HCEC 1CT (cell line): ENCODE measurements around the gene PCP4L1.
"Not testable (repeated sequence)": the region's sequence is repeated elsewhere in the genome, so short reads cannot be mapped to it uniquely, and the experiment has no call there.

Source experiments
- DNase-seq: peaks from one replicate; pipeline ENCODE4 v3.0.0-alpha.2; 2017

The PCP4L1 gene

DNA sequence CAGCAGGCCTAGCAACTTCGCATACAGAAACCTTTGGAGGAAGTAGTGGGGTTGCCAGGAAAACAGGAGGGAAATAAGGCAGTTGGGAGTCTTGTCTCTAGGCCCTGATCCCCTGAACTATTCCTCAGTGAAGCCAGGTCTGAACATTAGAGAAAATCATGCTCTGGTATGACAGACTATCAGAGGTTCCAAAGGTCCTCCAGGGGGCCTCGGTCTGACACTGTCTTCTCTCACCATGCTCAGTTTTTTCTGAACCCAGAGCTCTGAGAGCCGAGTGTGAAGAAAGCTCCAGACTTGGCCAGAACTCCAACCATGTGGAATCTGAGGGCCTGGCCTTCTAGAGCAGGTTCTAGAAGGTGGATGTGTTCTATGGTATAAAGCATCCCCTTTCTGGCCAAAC is 28.6 kb upstream of the PCP4L1 start:
- no peak for DNase-seq

DNA sequence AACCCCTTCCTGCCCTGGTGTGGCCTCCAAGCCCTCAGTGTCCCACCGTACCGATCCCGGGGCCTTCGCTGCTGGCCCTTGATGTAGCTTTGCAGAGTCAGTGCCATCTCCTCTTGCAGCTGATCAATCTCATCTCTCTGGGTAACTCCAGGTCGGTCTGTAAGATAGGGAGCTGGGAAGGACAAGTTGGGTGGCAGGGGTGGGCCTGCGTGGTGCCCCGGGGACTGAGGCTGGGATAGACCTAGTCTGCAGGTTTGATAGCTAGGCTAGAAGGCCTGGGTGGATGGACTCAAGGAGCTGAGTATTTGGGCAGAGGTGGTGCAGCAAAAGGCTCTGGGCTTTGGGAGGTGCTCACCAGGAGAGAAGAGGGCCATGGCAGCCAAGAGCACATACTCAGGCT is 27.8 kb upstream of the PCP4L1 start:
- no peak for DNase-seq

DNA sequence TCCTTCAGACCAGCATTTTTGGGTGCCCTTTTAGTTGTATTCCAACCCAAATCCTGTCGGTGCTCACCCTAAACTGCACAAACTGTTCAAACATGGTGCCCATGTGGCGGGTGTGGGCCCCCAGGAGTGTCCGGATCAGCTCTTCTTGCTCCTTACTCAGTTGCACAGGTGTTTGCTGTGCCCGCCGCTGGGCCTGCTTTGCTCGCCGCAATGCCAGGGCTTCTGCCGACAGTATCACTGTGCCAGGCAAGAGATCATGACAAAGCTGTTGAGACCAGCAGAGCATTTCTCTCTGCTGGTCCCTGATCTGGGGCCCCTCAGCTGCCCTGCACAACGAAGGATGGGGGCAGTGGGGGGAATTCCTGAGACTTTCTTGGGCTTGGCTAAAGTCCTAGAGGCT is 25.4 kb upstream of the PCP4L1 start:
- no peak for DNase-seq

DNA sequence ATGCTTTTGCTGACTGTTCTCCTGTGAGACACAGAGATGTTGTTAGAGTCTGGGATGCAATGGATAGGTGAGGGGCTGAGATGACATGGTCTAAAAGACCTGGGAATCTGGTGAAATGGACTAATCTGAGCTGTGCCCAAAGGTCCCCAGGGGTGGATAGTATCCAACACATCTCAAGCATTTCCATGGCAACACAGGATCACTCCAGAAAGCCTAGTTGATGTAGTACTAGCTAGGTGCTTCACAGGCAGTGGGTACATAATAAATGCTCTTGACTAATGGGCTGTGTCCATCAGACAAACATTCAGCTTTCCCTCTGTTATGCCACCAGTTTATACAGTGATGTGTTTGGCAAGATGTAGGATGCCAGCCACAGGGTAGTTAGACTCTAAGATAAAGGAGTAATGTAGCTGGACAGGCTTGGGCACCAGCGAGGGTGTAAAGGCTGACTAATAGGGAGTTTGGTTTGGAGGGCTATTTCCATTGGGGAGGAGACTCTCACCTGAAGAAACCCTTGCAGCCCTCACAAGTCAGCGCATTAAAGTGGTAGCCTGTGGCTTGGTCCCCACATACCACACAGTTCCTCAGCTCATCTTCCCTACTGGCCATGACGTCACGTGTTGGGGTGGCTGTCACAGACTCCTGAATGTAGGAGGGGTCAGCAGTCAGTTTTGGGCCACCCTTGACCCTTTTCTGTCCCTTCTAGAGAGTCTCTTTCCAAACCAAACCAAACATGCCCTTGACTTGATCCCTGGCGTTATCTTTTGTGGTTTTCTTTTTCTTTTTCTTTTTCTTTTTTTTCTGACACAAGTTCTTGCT is 22.4 kb upstream of the PCP4L1 start:
- DNase-seq, result no peak

DNA sequence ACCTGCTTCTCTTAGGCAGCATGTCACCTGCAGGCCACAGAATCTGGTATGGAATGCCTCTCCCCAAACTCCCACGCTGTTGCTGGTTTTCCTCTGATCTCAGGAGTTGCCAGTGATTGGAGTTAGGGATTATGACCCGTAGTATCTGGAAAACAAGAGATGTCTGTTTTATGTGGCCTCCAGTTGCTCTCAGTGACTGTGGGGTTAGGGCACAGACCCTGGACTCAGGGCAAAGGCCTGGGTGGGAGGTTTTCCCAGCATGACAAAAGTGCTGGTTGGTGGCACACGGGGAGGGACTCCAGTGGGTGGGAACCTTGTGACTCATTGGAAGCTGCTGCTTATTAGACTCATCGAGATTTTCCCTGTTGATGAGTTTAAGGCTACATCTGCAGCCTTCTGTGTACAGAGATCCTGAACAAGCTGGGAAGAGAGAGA is 20.5 kb upstream of the PCP4L1 start, which contains the start of gene NR1I3:
Gene NR1I3, minus strand, starts transcription at position 165 of the 435 bp plus-strand sequence. CDS start 1,638 bp downstream, outside the sequence.
- DNase-seq, result no peak

DNA sequence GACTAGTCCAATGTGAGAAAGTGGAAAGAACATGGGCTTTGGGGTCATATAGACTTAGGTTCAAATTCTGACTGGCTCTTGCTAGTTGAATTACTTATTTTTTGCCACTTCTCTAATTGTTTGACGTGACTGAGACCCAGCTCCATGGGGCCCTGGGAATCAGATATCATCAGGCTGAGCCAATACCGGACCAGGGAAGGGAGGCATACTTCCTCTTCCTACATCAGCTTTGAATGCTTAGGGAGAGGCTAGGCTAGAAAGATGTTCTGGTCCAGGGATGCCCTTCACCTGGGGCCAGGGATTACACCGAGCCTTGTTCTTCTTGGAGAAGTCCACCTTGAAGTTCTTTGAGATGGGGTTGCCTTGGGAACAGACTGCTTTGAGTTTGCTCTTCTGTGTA is 16.9 kb upstream of the PCP4L1 start:
- no peak for DNase-seq

DNA sequence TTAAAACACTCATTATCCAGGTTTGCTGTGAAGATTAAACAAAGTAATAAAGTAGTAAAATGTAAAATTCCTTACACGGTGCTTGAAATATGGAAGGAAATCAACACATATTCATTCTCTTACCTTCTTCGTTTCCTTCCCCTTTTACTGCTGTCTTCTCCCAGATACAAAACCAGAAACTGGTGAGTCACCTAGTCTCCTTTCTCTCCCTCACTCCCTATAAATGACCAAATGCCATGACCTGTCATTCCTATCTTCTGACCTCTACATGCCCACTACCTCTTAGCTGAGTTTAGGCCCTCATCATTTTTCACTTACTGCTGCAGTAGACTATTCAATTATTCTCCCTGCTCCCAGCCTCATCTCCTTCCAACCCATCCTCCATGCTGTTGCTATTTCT is 16.2 kb upstream of the PCP4L1 start:
- no peak for DNase-seq

DNA sequence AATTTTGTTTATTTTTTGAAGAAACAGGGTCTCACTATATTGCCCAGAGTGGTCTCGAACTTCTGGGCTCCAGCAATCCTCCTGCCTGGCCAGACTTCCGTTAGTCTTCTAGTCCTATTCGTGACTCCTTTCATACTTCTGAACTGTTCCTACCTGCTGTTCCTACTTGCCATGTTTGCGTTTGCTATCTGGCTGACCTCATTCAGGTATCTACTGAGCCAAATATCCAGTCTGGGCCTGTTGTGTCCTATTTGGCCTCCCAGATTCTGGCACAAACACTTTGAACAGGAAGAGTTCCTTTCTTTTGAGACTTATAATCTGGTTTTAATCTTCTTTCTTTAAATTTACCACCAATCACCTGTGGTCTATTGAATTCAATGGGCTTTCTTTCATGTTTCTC is 13.7 kb upstream of the PCP4L1 start:
- DNase-seq, result no peak

DNA sequence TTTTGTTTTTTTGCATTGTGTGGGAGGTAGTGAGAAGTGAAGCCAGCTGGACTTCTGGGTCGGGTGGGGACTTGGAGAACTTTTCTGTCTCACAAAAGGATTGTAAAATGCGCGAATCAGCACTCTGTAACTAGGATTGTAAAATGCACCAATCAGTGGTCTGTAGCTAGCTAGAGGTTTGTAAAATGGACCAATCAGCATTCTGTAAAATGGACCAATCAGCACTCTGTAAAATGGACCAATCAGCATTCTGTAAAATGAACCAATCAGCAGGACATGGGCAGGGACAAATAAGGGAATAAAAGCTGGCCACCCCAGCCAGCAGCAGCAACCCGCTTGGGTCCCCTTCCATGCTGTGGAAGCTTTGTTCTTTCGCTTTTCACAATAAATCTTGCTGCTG is 8.4 kb upstream of the PCP4L1 start:
- not testable (repeated sequence) for DNase-seq

DNA sequence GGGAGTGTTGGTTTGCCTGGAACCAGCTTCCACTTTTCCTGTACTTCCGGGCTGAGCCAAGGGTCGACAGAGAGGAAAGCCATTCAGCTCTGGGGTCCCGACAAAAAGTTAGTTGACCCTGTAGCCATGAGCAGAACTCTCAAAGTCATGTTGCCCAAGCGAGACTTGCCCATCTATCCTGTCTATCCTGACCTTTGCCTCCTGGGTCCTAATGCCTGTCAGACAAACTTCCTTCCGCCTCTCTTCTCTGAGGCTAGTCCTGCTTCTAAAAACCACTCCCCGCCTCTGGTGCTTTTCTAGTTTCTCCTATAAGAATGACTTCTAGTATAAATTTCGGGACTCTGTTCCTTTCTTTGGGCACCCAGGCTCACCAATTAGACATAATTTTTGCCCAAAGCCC is 7.7 kb upstream of the PCP4L1 start:
- DNase-seq, result no peak

DNA sequence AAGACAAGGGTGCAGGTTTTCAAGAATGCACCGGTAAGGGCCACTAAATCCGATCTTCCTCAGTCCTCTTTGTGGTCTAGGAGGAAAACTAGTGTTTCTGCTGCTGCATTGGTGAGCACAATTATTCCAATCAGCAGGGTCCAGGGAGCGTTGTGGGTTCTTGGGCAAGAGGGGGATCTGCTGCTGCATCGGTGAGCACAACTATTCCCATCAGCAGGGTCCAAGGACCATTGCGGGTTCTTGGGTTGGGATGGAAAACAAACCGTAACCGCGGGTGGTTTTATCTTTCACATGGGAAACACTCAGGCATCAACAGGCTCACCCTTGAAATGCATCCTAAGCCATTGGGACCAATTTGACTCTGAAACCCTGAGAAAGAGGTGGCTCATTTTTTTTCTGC is 7.0 kb upstream of the PCP4L1 start:
- no peak for DNase-seq

DNA sequence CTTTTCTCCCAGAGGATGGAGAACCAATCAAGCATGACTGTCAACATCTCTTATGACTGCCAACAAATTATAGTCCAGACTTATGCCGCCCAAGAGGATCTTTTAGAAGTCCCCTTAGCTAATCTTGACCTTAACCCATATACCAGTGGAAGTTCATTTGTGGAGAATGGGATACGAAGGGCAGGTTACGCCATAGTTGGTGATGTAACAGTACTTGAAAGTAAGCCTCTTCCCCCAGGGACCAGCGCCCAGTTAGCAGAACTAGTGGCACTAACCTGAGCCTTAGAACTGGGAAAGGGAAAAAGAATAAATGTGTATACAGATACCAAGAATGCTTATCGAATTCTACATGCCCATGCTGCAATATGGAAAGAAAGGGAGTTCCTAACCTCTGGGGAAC is 3.2 kb upstream of the PCP4L1 start:
- not testable (repeated sequence) for DNase-seq

DNA sequence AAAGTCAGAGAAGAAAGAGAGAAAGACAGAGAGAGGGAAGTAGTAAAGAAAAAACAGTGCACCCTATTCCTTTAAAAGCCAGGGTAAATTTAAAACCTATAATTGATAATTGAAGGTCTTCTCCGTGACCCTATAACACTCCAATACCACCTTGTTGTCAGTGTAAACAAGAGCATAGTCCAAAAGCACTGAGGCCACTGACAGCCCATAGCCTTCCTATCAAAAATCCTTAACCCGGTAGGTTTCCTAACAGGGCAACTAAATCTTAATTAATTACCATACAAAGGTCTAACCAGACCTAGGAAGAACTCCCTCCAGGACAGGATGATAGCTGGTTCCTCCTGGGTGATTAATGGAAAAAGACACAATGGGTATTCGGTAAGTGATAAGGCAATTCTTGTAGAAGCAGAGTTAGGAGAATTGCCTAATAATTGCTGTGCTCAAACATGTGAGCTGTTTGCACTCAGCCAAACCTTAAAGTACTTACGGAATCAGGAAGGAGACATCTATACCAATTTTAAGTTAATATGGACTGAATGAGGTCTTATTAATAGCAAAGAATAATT is 2.5 kb upstream of the PCP4L1 start:
- DNase-seq, result not testable (repeated sequence)

DNA sequence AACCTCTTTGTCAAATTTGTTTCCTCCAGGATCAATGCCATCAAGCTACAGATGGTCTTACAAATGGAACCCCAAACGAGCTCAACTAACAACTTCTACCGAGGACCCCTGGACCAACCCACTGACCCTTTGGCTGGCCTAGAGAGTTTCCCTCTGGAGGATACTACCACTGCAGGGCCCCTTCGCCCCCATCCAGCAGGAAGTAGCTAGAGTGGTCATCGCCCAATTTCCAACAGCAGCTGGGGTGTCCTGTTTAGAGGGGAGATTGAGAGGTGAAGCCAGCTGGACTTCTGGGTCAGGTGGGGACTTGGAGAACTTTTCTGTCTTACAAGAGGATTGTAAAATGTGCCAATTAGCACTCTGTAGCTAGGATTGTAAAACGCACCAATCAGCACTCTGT is 1.4 kb upstream of the PCP4L1 start:
- DNase-seq, result not testable (repeated sequence)

DNA sequence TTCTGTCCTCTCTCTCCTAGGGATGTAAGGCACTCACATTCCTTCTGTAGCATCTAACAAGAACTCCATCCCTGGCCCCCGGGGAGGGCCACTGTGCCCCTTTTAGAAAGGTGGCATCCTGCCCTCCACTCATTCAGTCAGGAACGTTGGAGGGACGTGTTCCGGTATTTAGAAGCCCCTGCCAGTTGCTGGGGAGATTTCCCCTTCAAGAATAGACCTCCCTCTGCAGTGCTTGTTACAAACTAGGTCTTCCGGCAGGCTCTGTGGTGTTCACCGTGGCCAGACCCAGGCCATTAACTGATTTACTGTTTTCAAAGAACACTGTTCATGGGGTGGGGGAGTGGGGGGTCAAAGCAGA is 779 bp downstream of the PCP4L1 start:
- no peak for DNase-seq

DNA sequence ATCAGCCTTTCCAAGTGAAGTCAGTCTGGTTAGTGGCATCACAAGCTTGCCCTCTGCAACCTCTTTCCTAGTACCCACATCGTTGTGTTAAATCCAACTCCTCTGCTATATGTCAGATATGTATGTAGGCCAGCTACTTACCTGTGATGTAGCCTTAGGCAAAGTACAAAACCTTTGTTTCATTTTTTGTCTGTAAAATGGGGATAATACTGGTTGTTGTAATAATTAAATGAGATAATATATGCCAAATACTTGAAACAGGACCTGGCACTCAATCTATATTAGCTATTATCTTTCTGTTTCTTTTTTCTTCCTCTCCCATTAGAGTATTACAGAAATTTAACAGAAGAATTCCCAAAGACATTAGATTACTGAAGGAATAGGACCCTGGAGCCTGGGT is 1.2 kb downstream of the PCP4L1 start:
- DNase-seq, result no peak

DNA sequence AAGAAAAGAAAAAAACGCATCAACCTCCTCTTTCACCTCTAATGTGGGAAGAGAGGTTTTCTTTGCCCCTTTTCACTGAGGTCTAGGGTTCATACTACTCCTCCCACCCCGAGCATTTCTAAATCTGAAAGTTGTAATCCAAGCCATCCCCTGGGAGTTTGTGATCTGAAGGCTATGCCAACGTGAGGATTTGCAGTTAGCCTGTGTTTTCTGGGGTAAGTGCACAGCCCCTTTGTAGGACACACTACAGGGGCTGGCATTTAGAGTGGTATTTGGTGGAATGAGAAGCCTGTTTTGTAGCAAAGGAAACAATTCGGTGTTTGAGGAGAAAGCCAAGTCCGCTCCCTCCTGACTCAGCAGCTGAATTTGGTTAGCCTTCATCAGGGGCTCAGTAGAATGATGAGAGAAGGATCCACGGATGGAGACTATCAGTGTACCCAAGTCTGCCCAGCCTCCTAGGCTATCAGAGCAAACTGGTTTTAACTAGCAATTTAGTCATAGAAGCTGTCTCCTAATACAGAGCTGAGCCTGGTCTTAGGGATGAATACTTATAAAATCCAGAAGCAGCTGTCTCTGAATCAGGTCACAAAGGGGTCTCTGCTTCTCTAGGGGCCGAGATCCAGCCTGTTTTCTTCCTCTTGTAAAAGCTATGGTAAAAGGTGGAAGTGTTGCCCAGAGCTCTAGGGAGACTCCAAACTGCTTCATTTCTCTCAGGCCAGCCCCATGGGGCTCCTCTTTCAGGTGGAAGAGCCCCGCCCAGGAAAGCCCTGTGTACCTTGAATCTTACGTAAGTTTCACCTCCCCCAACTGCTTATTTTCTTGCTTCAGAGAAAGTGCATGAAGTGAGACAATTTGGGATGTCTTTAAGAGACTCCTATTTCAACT is 2.1 kb downstream of the PCP4L1 start:
- no peak for DNase-seq

DNA sequence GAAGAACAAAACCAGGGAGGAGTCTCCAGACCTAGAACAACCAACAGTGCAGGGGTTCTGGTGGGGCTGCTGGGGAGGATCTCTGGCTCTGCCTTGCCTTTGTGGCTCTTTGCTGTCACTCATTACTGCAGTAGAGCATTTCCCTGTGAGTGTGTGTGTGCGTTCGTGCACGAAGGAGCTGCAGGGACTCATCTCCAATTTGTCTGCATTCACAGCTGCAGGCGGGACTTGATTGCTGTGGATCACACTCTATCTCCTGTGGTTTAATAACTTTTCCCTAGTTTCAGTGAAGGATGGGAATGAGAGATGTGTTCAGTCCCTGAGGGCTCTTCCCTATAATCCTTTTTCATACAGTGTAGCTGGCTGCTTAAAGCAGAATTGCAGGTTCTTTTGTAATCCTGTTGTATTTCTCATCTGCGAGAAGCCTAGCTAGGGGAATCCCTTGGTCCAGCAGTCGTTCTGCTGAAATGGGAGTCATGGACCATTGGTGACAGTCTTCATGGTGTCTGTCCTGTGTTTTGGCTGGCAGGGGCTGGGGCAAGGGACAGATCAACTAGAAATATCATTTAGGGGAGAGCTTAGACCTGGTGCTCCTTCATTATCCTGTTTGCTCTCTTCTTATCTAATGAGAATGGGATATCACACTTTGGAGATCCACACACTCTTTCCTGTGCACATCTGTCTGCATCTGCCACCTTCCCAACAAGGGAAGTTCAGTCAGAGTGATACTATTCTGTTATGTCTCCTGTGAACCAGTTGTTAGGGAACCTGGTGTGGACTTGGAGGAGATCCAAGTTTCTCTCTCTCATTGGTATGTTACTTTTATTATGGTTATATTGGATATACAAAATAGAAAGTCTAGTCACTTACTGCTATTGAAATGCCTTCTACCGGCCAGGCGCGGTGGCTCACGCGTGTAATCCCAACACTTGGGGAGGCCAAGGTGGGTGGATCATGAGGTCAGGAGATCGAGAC is 3.0 kb downstream of the PCP4L1 start:
- DNase-seq, result no peak

DNA sequence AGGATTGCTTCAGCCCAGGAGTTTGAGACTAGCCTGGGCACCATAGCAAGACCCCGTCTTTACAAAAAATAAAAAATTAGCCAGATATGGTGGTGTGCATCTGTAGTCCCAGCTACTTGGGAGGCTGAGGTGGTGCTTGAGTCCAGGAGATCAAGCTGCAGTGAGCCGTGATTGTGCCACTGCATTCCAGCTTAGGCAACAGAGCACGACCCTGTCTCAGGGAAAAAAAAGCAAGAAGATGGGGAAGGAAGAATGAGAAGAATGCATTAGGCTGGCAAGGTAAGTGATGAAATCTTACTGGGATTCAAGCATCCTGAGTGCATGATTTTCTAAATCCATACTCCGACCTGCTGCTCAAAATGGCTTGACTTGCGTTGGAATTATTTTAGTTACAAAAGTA is 6.8 kb downstream of the PCP4L1 start:
- no peak for DNase-seq

DNA sequence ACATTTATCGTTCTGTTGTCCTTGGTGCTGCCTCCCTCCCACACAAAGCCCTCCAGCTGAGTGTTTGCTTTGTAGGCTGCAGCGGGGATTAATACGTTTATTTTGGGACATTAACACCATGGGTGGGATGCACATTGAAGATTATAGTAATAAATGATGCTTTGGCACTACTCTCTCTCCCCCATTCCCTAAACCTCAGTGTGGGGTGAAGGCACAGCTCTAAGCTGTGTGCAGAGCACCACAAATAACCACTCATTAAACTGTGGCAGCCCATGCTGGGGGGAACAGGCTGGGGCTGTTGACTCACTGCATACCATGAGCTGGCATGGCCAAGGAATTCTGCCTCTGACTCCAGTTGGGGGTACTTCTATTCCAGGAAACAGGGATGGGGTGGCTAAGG is 7.7 kb downstream of the PCP4L1 start:
- DNase-seq, result no peak

DNA sequence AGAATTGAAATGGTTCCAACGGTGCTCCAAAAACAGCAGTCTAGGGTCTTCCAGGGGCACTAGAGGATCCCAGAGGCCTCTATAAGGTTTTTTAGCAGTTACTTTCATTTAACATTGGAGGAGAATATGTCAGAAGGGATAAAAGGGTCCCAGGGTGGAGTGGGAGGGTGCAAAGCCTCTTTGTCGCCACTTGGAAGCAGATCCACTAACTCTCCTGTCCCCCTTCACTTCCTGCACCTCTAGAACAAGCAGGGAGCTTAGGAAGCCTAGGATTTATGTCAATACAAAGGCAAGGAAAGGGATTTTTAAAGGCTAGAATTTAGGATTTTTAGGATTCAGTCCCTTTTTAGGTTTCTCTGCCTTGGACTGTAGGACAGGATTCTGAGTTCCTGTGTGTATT is 8.3 kb downstream of the PCP4L1 start:
- no peak for DNase-seq

DNA sequence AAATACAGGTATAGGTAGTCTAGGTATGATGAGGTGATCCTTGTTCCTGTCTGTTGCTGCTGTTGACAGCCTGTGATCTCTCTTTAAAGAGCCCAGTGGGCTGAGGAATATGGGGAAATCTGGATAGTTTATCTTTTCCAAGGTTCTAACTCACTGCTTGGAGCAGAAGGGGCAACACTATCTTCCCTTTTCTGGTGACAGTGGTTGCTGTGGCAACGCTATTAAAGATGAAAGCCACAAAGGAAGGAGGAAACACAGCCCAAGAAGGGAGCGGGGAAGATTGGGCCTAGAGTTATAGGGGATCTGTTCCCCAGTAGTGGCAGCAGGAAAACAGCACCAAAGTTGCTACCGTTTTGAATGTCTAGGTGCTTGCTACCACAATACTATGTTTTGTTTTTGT is 8.8 kb downstream of the PCP4L1 start:
- DNase-seq, result no peak

DNA sequence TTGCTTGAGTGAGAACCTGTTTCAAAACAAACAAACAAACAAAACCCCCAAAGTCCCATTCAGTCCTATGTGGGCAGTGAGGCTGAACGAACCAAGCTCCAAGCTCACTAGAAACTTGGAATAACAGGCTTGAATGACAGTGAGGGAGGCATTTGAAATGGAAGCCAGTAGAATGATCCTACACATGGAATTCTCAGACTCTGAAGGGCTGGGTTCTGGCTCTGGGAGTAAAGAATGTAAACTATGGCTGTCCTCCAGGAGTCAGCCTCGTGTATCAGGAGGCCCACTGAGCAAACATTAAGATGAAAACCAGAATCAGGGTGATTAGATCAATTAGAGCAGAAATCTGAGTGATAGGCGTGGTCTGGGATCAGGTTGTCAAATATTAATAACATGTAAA is 14.9 kb downstream of the PCP4L1 start:
- DNase-seq, result no peak
